PFSK-1 (cell line): ENCODE data around the gene CDKL5.

Source experiments
- FOXP2 ChIP-seq: optimal IDR thresholded peaks from 2 replicates; pipeline ENCODE3; 2011; ENCODE audit warnings: borderline replicate concordance, control low read depth, inconsistent platforms; ENCODE audit not compliant: insufficient read depth; ENCODE audit errors: extremely low read length, extremely low read depth
- POLR2AphosphoS5 ChIP-seq: IDR thresholded peaks from 2 replicates; pipeline ENCODE4 v1.6.1; 2012; ENCODE audit warnings: low read depth, mild to moderate bottlenecking, control low read depth, low read length, moderate library complexity
- REST ChIP-seq, 2 experiments: IDR thresholded peaks; 2 replicates each; pipeline versions ENCODE4 v1.6.1 to v1.8.0; 2011 to 2012; ENCODE audit warnings: low read depth in 2 of 2, low read length in 2 of 2, control low read depth in 1 of 2, inconsistent platforms in 1 of 2, mild to moderate bottlenecking in 1 of 2, moderate library complexity in 1 of 2; ENCODE audit not compliant: insufficient read depth in 1 of 2
- SIN3A ChIP-seq: IDR thresholded peaks from 2 replicates; pipeline ENCODE4 v1.6.1; 2012; ENCODE audit warnings: mild to moderate bottlenecking, low read length, moderate library complexity, borderline replicate concordance; ENCODE audit not compliant: insufficient read depth

GRCh38 chrX:18647621-18648020 lies 222.2 kb downstream of the CDKL5 start:
- TF ChIP-seq REST (IDR thresholded peaks at IDR 0.05; ENCODE audit: insufficient read depth in 1 of 2, low read depth in 2 of 2, low read length in 2 of 2): no peak
- TF ChIP-seq POLR2AphosphoS5: no peak
- TF ChIP-seq SIN3A: no peak
- TF ChIP-seq FOXP2: no peak
